WI38 (cell line): ENCODE results near the gene TMEM39B.
"Not testable (repeated sequence)": the region's sequence is repeated elsewhere in the genome, so short reads cannot be mapped to it uniquely, and the experiment has no call there.

Experiments
- H3K4me3 ChIP-seq: 2 replicates; pipeline ENCODE4 v1.5.1; 2011; ENCODE audit warnings: low read depth, mild to moderate bottlenecking, control low read depth, low read length
- CTCF ChIP-seq: IDR thresholded peaks from 2 replicates; pipeline ENCODE4 v1.5.1; 2012; ENCODE audit warnings: low read depth, mild to moderate bottlenecking, control low read depth, low read length

The TMEM39B gene

DNA sequence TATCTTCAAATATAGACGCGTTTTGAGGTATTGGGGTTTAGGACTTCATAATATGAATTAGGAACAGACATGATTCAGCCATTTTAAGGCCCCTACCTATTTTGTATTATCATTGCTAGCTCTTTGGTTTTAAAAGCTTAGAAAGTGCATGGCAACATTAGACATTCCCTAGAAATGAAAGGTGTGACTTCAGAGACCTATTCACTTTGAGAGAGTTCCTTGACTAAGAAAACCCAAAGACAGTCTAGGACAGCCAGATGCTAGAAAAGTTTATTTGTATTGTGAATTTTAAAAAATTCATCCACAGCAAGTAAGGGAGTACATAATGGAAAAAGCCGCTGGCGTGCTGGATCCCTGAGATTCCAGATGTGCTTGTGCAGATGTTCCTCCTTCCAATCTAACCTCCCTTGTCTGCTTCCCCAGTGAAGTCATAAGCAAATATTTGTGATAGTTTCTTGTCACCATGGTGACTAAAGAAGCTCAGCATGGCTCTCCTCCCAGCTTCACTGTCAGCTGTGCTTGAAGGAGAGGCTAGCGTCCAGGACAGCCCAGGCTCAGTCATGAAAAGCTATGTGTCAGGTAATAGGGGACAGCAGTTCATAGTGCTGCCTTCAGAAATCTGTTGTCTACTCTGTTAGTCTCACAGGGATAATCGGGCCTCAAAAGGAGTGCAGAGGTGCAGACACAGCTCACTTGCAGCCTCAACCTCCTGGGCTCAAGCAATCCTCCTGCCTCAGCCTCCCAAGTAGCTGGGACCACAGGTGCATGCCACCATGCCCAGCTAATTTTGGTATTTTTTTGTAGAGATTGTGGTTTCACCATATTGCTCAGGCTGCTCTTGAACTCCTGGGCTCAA is 69.9 kb downstream of the TMEM39B start:
- H3K4me3 ChIP-seq, result no peak overlapping the region
- TF ChIP-seq CTCF, result no peak

- not testable (repeated sequence) for H3K4me3 ChIP-seq
These were observed 70.6 kb downstream of the TMEM39B start for GRCh38 chr1:32143302-32143695.

DNA sequence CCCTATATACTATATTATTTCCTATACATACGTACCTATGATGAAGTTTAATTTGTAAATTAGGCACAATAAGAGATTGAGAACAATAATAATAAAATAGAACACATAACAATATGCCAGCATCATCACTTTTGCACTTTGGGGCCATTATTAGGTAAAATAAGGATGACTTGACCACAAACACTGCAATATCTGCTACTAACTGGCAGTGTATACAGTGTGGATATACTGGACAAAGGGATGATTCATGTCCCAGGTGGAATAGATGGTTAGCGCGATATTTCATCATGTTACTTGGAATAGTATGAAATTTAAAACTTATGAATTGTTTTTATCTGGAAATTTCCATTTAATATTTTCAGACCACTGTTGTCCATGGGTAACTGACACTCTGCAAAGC is 71.3 kb downstream of the TMEM39B start:
- no peak overlapping the region for H3K4me3 ChIP-seq
- no peak for TF ChIP-seq CTCF

- H3K4me3 ChIP-seq, result not testable (repeated sequence)
These were observed 75.1 kb downstream of the TMEM39B start for GRCh38 chr1:32147799-32148198.

- H3K4me3 ChIP-seq, result no peak overlapping the region
- no peak for TF ChIP-seq CTCF
These were observed 78.1 kb downstream of the TMEM39B start for GRCh38 chr1:32150847-32151246.

- TF ChIP-seq CTCF, result no peak
- no peak overlapping the region for H3K4me3 ChIP-seq
These were observed 78.6 kb downstream of the TMEM39B start for GRCh38 chr1:32151319-32151787.
